ENCODE data around the gene CDC37L1. TPM values are rescaled to one million over a fixed set of nuclear protein-coding genes. Genes with fewer than 3 reads are reported as not detected.

CDC37L1 gene
- total RNA-seq, 1 donor from 2014 or later, result 10.0 TPM

DNA sequence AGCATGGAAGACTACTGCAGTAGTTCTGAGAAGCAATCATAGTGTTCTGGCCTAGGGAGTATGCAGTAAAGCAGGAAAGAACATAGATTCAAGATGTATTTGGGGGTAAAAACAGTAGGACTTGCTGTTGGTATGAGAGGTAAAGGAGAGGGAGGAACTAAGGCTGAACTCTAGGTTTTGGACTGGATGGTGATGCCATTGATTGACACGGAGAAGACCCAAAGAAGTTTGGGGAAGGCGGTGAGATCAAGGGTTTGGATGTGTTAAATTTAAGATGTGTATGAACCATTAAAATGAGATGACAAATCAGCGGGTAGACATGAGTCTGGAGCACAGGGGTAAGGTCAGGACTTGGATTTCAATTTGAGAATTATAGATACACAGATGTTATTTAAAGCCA, 2.0 kb upstream of the CDC37L1 start:
- intact Hi-C loops (cut with micrococcal nuclease), result loop anchor here (5.0 to 10.0 kb wide), 3 partner anchors 373 to 1835 kb away; partner anchors contain the start of genes GLIS3, PUM3 and RIC1
- H3K4me3 Mint-ChIP-seq (ENCODE audit: low read depth), result no peak overlapping the region
- peaks cover 2% of the 10 kb centered on the region for H3K27me3 Mint-ChIP-seq (ENCODE audit: low read depth)
- no peak overlapping the region for H3K27ac Mint-ChIP-seq
- H3K4me1 Mint-ChIP-seq (ENCODE audit: low read depth), result no peaks in the 10 kb centered on the region
- H3K9me3 Mint-ChIP-seq, result no peaks in the 10 kb centered on the region
- DNase-seq (ENCODE audit: low spot score), result no peak
- no peaks in the 10 kb centered on the region for H3K36me3 Mint-ChIP-seq (ENCODE audit: low read depth)

DNA sequence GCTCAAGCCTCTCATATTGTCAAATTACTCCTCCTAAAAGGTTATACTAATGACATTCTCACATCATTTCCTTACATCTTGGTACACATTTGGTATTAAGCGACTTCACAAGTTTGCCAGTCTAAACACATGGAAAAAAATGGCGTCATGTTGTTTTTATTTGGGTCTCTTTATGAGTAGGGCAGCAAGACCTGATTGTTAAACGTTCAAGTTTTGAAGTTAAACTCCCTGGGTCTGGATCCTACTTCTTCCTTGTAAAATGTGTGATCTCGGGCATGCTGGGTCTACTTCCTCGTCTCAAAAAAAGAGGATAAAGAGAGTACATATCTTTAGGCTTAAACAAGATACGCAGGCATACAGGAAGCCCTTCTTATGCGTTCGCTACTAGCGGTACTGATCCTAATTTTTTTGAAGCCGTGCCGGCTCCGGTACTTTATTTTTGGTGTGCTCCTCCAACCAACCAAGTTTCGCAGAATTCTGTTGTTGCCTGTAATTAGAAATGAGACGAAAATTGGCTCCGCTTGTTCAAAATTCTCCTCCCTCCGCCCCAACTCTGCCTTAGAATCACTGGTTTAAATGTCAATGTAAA, 596 bp upstream of the CDC37L1 start:
- intact Hi-C loops (cut with micrococcal nuclease), result loop anchor here (1.0 to 10.0 kb wide), 8 partner anchors 11 to 1836 kb away; partner anchors contain the start of genes GLIS3, PUM3, RCL1 and RIC1
- H3K36me3 Mint-ChIP-seq (ENCODE audit: low read depth), result peaks cover 5% of the 10 kb centered on the region
- no peak for DNase-seq (ENCODE audit: low spot score)
- H3K27me3 Mint-ChIP-seq (ENCODE audit: low read depth), result peaks cover 2% of the 10 kb centered on the region
- peaks cover 6% of the 10 kb centered on the region for H3K4me1 Mint-ChIP-seq (ENCODE audit: low read depth)
- no peaks in the 10 kb centered on the region for H3K9me3 Mint-ChIP-seq
- no peak overlapping the region for H3K27ac Mint-ChIP-seq
- no peak overlapping the region for H3K4me3 Mint-ChIP-seq (ENCODE audit: low read depth)

DNA sequence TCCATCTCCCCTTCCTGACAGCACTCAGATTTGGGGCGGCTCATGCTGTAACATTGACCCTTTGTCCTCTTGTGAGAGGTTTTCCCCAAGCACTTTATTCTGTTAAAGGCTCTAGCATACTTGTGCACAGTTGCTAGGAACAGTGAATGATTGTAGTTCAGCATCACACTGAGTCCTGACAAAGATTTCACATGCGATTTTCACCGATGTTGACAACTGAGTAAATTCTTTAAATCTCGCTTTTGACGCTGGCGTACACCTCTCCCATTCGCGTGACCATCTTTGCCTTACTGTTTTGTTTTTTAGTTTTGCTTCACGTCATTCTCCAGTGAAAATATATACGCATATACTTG, 780 bp downstream of the CDC37L1 start:
- DNase-seq (ENCODE audit: low spot score), result no peak
- Mint-ChIP-seq H3K27me3 (ENCODE audit: low read depth) (peaks cover 2% of the 10 kb centered on the region), H3K36me3 (ENCODE audit: low read depth) (peaks cover 14% of the 10 kb centered on the region), H3K27ac (no peak overlapping the region), H3K4me1 (ENCODE audit: low read depth) (peaks cover 10% of the 10 kb centered on the region), H3K4me3 (ENCODE audit: low read depth) (no peak overlapping the region), H3K9me3 (no peaks in the 10 kb centered on the region)
- intact Hi-C loops (cut with micrococcal nuclease), result loop anchor here (10.0 kb wide), 1 partner anchor 925 kb away; no protein-coding TSS in a partner anchor

DNA sequence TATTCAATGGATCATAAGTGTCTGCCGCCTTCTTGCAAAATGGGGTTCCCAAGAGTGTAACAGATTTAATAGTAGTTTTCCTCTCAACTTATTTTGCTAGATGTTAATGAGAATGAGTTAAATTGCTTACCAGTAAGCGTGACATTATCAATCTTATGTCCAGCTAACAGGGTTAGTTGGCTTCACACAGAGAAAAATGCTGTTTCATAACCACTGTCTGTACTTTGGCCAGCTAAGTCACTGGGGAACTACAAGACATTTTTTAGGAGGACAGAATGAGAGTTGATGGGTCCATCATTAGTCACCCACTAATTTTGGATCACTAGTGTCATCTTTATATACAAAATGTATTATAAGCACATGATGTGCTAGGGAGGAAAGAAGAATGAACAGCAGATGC, 1.4 kb downstream of the CDC37L1 start:
- peaks cover 18% of the 10 kb centered on the region for H3K36me3 Mint-ChIP-seq (ENCODE audit: low read depth)
- H3K27me3 Mint-ChIP-seq (ENCODE audit: low read depth), result peaks cover under 1% of the 10 kb centered on the region
- intact Hi-C loops (cut with micrococcal nuclease), result loop anchor here (10.0 kb wide), 1 partner anchor 924 kb away; no protein-coding TSS in a partner anchor

DNA sequence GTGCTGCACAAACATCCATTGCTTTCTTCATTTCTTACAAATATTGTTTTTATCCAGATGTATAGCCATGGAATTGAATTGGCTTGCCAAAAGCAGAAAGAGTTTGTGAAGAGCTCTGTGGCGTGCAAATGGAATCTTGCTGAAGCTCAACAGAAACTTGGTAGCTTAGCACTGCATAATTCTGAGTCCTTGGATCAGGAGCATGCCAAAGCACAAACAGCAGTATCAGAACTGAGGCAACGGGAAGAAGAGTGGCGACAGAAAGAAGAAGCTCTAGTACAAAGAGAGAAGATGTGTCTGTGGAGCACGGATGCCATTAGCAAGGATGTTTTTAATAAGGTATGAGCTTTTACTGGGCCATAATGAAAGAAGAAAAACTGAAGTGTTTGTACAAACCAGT, 5.5 kb downstream of the CDC37L1 start:
- H3K4me1 Mint-ChIP-seq (ENCODE audit: low read depth), result peaks cover 22% of the 10 kb centered on the region
- no peak overlapping the region for H3K27ac Mint-ChIP-seq
- no peak overlapping the region for H3K4me3 Mint-ChIP-seq (ENCODE audit: low read depth)
- H3K36me3 Mint-ChIP-seq (ENCODE audit: low read depth), result peaks cover 36% of the 10 kb centered on the region
- DNase-seq (ENCODE audit: low spot score), result no peak
- no peaks in the 10 kb centered on the region for H3K9me3 Mint-ChIP-seq
- intact Hi-C loops (cut with micrococcal nuclease), result loop anchor here (5.0 to 10.0 kb wide), 2 partner anchors 297 to 920 kb away; no protein-coding TSS in a partner anchor
- no peaks in the 10 kb centered on the region for H3K27me3 Mint-ChIP-seq (ENCODE audit: low read depth)

More for the DNA sequence above, 1.4 kb downstream of the CDC37L1 start:
- H3K4me3 Mint-ChIP-seq (ENCODE audit: low read depth), result no peak overlapping the region
- no peaks in the 10 kb centered on the region for H3K9me3 Mint-ChIP-seq
- peaks cover 11% of the 10 kb centered on the region for H3K4me1 Mint-ChIP-seq (ENCODE audit: low read depth)
- H3K27ac Mint-ChIP-seq, result no peak overlapping the region
- no peak for DNase-seq (ENCODE audit: low spot score)

DNA sequence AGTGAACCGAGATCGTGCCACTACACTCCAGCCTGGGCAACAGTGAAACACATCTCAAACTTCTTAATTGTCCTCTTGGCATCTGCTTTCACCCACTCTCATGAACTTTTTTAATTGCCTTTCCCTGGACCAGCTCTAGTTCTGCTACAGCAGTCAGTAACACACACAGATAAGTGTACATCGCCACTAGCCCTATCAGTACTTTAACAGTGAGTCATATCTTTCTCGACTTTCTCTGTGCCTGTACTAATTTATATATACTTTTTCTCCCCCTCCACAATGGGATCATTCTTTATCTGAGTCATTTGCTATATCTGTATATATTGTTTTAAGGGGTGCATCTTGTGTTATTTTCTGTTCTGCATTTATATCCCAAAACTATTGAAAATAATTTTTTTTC, 6.7 kb downstream of the CDC37L1 start:
- intact Hi-C loops (cut with micrococcal nuclease), result loop anchor here (5.0 to 10.0 kb wide), 2 partner anchors 296 to 919 kb away; no protein-coding TSS in a partner anchor
- H3K27me3 Mint-ChIP-seq (ENCODE audit: low read depth), result no peaks in the 10 kb centered on the region

DNA sequence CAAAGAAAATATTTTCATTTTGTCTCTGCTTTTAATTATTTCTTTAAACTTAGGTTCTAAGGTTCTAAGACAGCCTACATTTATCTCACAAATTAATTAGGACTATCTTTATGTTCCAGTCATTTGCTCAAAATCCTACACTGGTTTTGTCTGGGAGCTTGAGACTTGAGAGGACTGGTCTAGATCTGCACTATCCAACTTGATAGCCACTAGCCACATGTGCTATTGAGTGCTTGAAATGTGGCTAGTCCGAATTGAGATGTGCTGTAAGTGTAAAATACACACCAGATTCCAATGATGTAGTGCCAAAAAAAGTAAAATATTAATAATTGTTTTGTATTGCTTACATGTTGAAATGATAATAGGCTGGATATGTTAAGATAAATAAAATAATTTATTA, 7.2 kb downstream of the CDC37L1 start:
- H3K27ac Mint-ChIP-seq, result no peak overlapping the region
- intact Hi-C loops (cut with micrococcal nuclease), result loop anchor here (5.0 to 10.0 kb wide), 2 partner anchors 296 to 918 kb away; no protein-coding TSS in a partner anchor
- H3K4me3 Mint-ChIP-seq (ENCODE audit: low read depth), result no peak overlapping the region
- peaks cover 53% of the 10 kb centered on the region for H3K36me3 Mint-ChIP-seq (ENCODE audit: low read depth)
- no peaks in the 10 kb centered on the region for H3K27me3 Mint-ChIP-seq (ENCODE audit: low read depth)
- H3K9me3 Mint-ChIP-seq, result no peaks in the 10 kb centered on the region
- peaks cover 32% of the 10 kb centered on the region for H3K4me1 Mint-ChIP-seq (ENCODE audit: low read depth)
- no peak for DNase-seq (ENCODE audit: low spot score)

More for the DNA sequence above, 6.7 kb downstream of the CDC37L1 start:
- Mint-ChIP-seq H3K27ac (no peak overlapping the region), H3K36me3 (ENCODE audit: low read depth) (peaks cover 49% of the 10 kb centered on the region), H3K9me3 (no peaks in the 10 kb centered on the region), H3K4me3 (ENCODE audit: low read depth) (no peak overlapping the region), H3K4me1 (ENCODE audit: low read depth) (peaks cover 31% of the 10 kb centered on the region)
- no peak for DNase-seq (ENCODE audit: low spot score)

DNA sequence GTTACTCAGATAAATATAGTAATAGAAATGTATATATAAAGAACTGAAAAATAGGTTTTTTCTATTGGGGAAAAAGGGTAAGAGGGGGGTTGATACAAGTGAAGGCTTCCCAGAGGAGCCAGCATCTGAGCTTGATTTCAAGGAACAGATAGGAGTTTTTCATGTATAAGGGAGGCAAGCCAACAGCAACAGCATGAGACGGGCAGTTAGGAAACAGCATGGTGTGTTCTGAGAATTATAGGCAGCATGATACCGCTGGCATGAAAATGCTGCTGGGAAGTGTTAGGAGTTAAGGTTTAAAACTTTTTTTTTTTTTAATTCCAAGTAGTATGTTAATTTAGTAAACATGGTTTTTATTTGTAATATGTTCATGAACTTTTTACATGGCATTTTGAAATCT, 9.7 kb downstream of the CDC37L1 start:
- Mint-ChIP-seq H3K36me3 (ENCODE audit: low read depth) (peaks cover 55% of the 10 kb centered on the region), H3K27me3 (ENCODE audit: low read depth) (no peaks in the 10 kb centered on the region), H3K4me1 (ENCODE audit: low read depth) (peaks cover 26% of the 10 kb centered on the region), H3K9me3 (no peaks in the 10 kb centered on the region), H3K4me3 (ENCODE audit: low read depth) (no peak overlapping the region), H3K27ac (peak overlapping the region; percentile 51)
- DNase-seq (ENCODE audit: low spot score), result no peak
- intact Hi-C loops (cut with micrococcal nuclease), result loop anchor here (1.0 to 10.0 kb wide), 5 partner anchors 10 to 916 kb away; partner anchors contain the start of genes AK3 and CDC37L1

DNA sequence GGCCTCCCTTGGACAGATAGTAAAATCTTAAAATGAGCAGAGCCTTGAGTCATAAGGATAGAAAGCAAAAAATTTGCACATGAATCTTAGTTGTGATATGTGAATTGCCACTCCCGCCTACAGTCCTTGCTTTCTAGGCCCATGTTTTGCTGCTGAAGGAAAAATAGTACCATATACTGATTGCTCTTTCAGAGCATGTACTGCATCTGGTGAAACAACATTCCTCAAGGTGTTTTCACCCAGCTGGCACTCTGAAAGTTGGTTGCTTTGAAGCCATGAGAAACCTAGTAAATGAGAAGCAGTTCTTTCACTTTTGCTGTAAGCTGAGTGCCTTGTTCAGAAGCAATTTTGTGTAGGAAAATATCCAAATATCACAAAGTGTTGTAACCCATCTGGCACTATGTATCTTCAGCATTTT, 10.3 kb downstream of the CDC37L1 start:
- H3K4me3 Mint-ChIP-seq (ENCODE audit: low read depth), result no peak overlapping the region
- H3K9me3 Mint-ChIP-seq, result no peaks in the 10 kb centered on the region
- intact Hi-C loops (cut with micrococcal nuclease), result loop anchor here (1.0 to 10.0 kb wide), 5 partner anchors 10 to 915 kb away; partner anchors contain the start of genes AK3 and CDC37L1
- no peak for DNase-seq (ENCODE audit: low spot score)
- H3K4me1 Mint-ChIP-seq (ENCODE audit: low read depth), result peaks cover 25% of the 10 kb centered on the region
- peaks cover 51% of the 10 kb centered on the region for H3K36me3 Mint-ChIP-seq (ENCODE audit: low read depth)
- no peaks in the 10 kb centered on the region for H3K27me3 Mint-ChIP-seq (ENCODE audit: low read depth)
- H3K27ac Mint-ChIP-seq, result peak overlapping the region; percentile 57

DNA sequence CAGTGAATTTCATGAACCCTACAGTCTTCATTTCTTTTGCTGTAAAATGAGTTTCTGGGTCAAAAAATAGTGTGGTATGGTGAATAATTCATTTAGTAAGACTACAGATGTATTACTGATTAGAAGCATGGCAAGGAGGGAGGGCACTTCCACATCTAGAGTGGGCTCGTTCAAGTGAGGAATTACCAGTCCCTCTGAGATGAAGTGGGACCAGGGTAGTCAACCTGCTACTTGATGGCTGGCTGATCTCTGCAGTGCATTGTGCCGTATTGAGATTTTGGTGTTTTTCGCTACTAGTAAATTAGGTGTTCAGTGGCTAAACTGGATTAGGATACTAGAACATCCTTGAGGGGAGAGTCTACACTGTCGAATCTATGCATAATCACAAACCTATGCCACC, 10.8 kb downstream of the CDC37L1 start:
- intact Hi-C loops (cut with micrococcal nuclease), result no loop called here
- Mint-ChIP-seq H3K27ac (no peak overlapping the region), H3K4me3 (ENCODE audit: low read depth) (no peak overlapping the region), H3K36me3 (ENCODE audit: low read depth) (peaks cover 47% of the 10 kb centered on the region), H3K4me1 (ENCODE audit: low read depth) (peaks cover 22% of the 10 kb centered on the region), H3K27me3 (ENCODE audit: low read depth) (no peaks in the 10 kb centered on the region), H3K9me3 (no peaks in the 10 kb centered on the region)
- no peak for DNase-seq (ENCODE audit: low spot score)

DNA sequence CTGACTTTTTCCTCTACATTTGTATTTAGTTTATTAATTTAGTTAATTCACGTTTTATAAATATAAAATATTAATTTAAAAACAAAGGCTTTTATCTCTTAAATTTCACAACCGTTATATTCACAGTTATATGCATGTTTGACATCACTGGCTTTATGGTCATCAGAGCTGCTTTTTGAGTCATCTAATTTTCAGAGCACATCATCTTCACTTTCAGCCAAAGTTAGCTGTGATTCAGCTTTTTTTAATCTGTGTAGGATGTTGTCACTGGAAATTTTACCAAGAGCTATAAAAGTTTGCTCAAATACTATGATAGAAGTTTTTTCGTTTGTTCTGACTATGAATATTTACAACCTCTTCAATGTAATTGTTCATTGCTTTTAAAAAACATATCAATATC, 12.4 kb downstream of the CDC37L1 start:
- Mint-ChIP-seq H3K4me3 (ENCODE audit: low read depth) (no peak overlapping the region), H3K27me3 (ENCODE audit: low read depth) (no peaks in the 10 kb centered on the region), H3K27ac (no peak overlapping the region), H3K9me3 (no peaks in the 10 kb centered on the region), H3K4me1 (ENCODE audit: low read depth) (peaks cover 18% of the 10 kb centered on the region), H3K36me3 (ENCODE audit: low read depth) (peaks cover 42% of the 10 kb centered on the region)
- intact Hi-C loops (cut with micrococcal nuclease), result no loop called here
- no peak for DNase-seq (ENCODE audit: low spot score)

DNA sequence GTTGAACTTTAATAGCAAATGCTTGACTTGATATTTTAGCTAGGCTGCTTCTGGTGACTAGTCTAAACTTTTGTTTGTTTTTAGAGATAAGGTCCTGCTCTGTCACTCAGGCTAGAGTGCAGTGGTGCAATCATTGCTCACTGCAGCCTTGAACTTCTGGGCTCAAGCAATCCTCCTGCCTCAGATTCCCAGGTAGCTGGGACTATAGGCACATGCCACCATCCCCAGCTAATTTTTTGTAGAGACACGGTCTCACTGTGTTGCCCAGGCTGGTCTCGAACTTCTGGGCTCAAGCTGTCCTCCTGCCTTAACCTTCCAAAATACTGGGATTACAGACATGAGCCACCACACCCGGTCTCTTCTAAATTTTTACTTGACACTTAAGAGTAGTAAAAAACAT, 20.7 kb downstream of the CDC37L1 start:
- Mint-ChIP-seq H3K27ac (no peak overlapping the region), H3K4me1 (ENCODE audit: low read depth) (peaks cover 3% of the 10 kb centered on the region), H3K27me3 (ENCODE audit: low read depth) (no peaks in the 10 kb centered on the region), H3K36me3 (ENCODE audit: low read depth) (peaks cover 66% of the 10 kb centered on the region), H3K9me3 (no peaks in the 10 kb centered on the region), H3K4me3 (ENCODE audit: low read depth) (no peak overlapping the region)
- no peak for DNase-seq (ENCODE audit: low spot score)
- intact Hi-C loops (cut with micrococcal nuclease), result no loop called here

DNA sequence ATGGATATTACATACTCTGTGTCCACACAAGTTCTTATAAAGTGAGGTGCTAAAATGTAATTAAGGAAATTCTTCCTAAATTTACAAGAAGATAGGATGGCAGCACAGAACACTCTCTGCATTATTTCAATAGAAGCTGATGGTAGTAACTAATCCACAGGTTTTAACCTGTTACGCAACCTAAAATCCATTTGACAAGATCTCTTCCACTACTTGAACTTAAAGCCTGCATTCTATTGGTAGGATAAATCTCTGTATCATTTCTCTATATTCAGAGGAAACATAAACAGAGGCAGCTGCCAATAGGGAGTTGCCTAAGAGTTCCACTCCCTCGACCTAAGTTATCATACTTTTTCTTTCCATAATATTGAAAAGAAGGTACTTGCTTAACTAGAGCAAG, 21.6 kb downstream of the CDC37L1 start:
- peaks cover 3% of the 10 kb centered on the region for H3K4me1 Mint-ChIP-seq (ENCODE audit: low read depth)
- DNase-seq (ENCODE audit: low spot score), result no peak
- H3K36me3 Mint-ChIP-seq (ENCODE audit: low read depth), result peaks cover 65% of the 10 kb centered on the region
- no peaks in the 10 kb centered on the region for H3K9me3 Mint-ChIP-seq
- H3K27ac Mint-ChIP-seq, result no peak overlapping the region
- no peaks in the 10 kb centered on the region for H3K27me3 Mint-ChIP-seq (ENCODE audit: low read depth)
- intact Hi-C loops (cut with micrococcal nuclease), result no loop called here
- no peak overlapping the region for H3K4me3 Mint-ChIP-seq (ENCODE audit: low read depth)
